Activated CD4-positive, alpha-beta T cell treated with anti-CD3 and anti-CD28 coated beads, Interleukin-2, amount 50 U/mL, for 48 hours (primary cell): ENCODE data around the gene BMP2K.
"Not testable (repeated sequence)": the region's sequence is repeated elsewhere in the genome, so short reads cannot be mapped to it uniquely, and the experiment has no call there.

Experiments
- DNase-seq, 2 experiments: peaks; one replicate each; pipeline ENCODE4 v3.0.0-alpha.2; 2020

The BMP2K gene

GRCh38 chr4:78868712-78869111 lies 92.6 kb downstream of the BMP2K start:
- DNase-seq: not testable (repeated sequence)

- no peak for DNase-seq
These were observed 93.9 kb downstream of the BMP2K start for GRCh38 chr4:78870056-78870455.

- DNase-seq: no peak
These were observed 100.6 kb downstream of the BMP2K start for GRCh38 chr4:78876568-78877320.

GRCh38 chr4:78878031-78878430 lies 101.9 kb downstream of the BMP2K start:
- no peak for DNase-seq

- DNase-seq: no peak
These were observed 104.8 kb downstream of the BMP2K start for GRCh38 chr4:78880874-78881492.

- DNase-seq: no peak
These were observed 109.4 kb downstream of the BMP2K start for GRCh38 chr4:78885598-78885997.

- no peak for DNase-seq
These were observed 113.8 kb downstream of the BMP2K start for GRCh38 chr4:78889955-78890354.

GRCh38 chr4:78899302-78899701 lies 123.2 kb downstream of the BMP2K start:
- DNase-seq: no peak

- DNase-seq: no peak
These were observed 125.7 kb downstream of the BMP2K start for GRCh38 chr4:78901882-78902281.

- DNase-seq: no peak
These were observed 126.1 kb downstream of the BMP2K start for GRCh38 chr4:78902298-78902697.

GRCh38 chr4:78904143-78904542 lies 128.0 kb downstream of the BMP2K start:
- DNase-seq: no peak

- no peak for DNase-seq
These were observed 131.5 kb downstream of the BMP2K start for GRCh38 chr4:78907638-78908037.

GRCh38 chr4:78908974-78909373 lies 132.8 kb downstream of the BMP2K start:
- not testable (repeated sequence) for DNase-seq

GRCh38 chr4:78910612-78911011 lies 134.5 kb downstream of the BMP2K start:
- DNase-seq: no peak

GRCh38 chr4:78922207-78922606 lies 146.1 kb downstream of the BMP2K start:
- DNase-seq: no peak

GRCh38 chr4:78923464-78924312 lies 147.5 kb downstream of the BMP2K start:
- DNase-seq: no peak

- no peak for DNase-seq
These were observed 150.7 kb downstream of the BMP2K start for GRCh38 chr4:78926826-78927225.

GRCh38 chr4:78928835-78929234 lies 152.7 kb downstream of the BMP2K start:
- DNase-seq: no peak

GRCh38 chr4:78930016-78930629 lies 154.0 kb downstream of the BMP2K start:
- DNase-seq: no peak

GRCh38 chr4:78936989-78937388 lies 160.8 kb downstream of the BMP2K start:
- DNase-seq: no peak

GRCh38 chr4:78937837-78938236 lies 161.7 kb downstream of the BMP2K start:
- no peak for DNase-seq

- no peak for DNase-seq
These were observed 162.3 kb downstream of the BMP2K start for GRCh38 chr4:78938474-78938867.
